Sigmoid colon (tissue), 4 donors: ENCODE data around the gene CACNA1G.

Experiments
- CTCF ChIP-seq, 4 experiments: fragments of 450-650 bp in 3 of 4; fragments of 200-600 bp in 1 of 4; IDR thresholded peaks; one replicate each; pipeline ENCODE4 v1.5.1; 2016 to 2019; ENCODE audit warnings: antibody characterized with exemption in 4 of 4, mild to moderate bottlenecking in 3 of 4, moderate library complexity in 2 of 4
- POLR2A ChIP-seq, 2 donors: fragments of 450-650 bp; IDR thresholded peaks; one replicate each; pipeline ENCODE4 v1.6.1; 2016; ENCODE audit warnings: antibody characterized with exemption in 2 of 2, mild to moderate bottlenecking in 2 of 2, moderate library complexity in 2 of 2
- POLR2AphosphoS5 ChIP-seq, 4 donors: sonication (generic); formaldehyde crosslinking; IDR thresholded peaks; one replicate each; pipeline ENCODE4 v1.6.1; 2017; ENCODE audit warnings: antibody characterized with exemption in 4 of 4

DNA sequence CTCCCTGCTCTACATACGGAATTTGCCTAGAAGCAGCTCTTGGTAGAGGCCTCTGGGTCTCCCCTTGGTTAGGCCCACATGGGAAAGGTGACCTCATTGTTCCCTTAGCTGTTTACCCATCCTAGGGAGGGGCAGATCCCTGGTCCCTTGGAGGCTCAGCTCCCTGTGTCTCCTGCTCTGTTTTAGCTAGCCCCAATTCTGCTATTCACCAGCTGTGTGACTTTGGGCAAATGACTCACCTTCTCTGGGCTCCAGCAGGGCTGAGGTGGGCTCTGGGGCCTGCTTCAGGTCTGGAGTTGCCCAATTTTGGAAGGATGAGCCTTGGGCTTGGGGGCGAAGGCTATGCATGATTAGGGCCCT, 78.1 kb downstream of the CACNA1G start:
- TF ChIP-seq CTCF (IDR thresholded peaks at IDR 0.05), result no peak
- TF ChIP-seq POLR2AphosphoS5 (IDR thresholded peaks at IDR 0.05), result no peak
- TF ChIP-seq POLR2A (IDR thresholded peaks at IDR 0.05), result no peak
